Endothelial cell of umbilical vein (primary cell): ENCODE measurements around the gene OAS3. TPM values are rescaled to one million over a fixed set of nuclear protein-coding genes. Genes with fewer than 3 reads are reported as not detected.

Source experiments
- BruUV-seq: library from RNA; stranded (reverse); fragments of 400-500 nt; replicated peaks from 2 replicates; lab custom pipeline; 2021; lab: Mats Ljungman, UMichigan
- CTCF ChIA-PET: fragments of 300-600, 350-600 bp; sonication (Branson Sonifier 250); formaldehyde crosslinking; loops from one replicate; lab custom pipeline; 2021; ENCODE audit warnings: antibody characterized with exemption, inconsistent platforms; lab: Charles Lee
- POLR2A ChIA-PET: fragments of 300-600, 350-600 bp; sonication (Branson Sonifier 250); formaldehyde crosslinking; loops from one replicate; lab custom pipeline; 2021; ENCODE audit warnings: antibody characterized with exemption, inconsistent platforms; lab: Charles Lee
- DNase-seq: peaks from one replicate; pipeline ENCODE4 v3.0.0-alpha.2; 2011; ENCODE audit warnings: low read depth, low spot score
- FAIRE-seq: peaks from 2 replicates; lab custom pipeline; 2011; peaks lifted over from hg19 to GRCh38; lab: Jason Lieb, UNC
- H2AFZ ChIP-seq: 2 replicates; pipeline ENCODE4 v1.6.0; 2012; ENCODE audit warnings: low read depth, low read length, control low read depth, inconsistent platforms
- H3K27ac ChIP-seq: 2 replicates; pipeline ENCODE4 v1.5.1; 2011; ENCODE audit warnings: low read depth, mild to moderate bottlenecking, control low read depth, low read length, moderate library complexity; ENCODE audit not compliant: insufficient read depth
- H3K27me3 ChIP-seq, 2 experiments: 2 replicates each; pipeline versions ENCODE4 v1.6.0 to v1.6.1; 2011; ENCODE audit warnings: low read length in 2 of 2, mixed read lengths in 1 of 2; ENCODE audit not compliant: control insufficient read depth in 2 of 2, insufficient read depth in 2 of 2
- H3K36me3 ChIP-seq, 2 experiments: 2 replicates in 1 of 2; 3 replicates in 1 of 2; pipeline ENCODE4 v1.5.1; 2011; ENCODE audit warnings: low read length in 2 of 2, mild to moderate bottlenecking in 1 of 2, moderate library complexity in 1 of 2; ENCODE audit not compliant: control insufficient read depth in 2 of 2, insufficient read depth in 2 of 2; ENCODE audit errors: extremely low read depth in 1 of 2
- H3K4me1 ChIP-seq: 3 replicates; pipeline ENCODE4 v1.5.1; 2011; ENCODE audit warnings: mild to moderate bottlenecking, low read length; ENCODE audit not compliant: control insufficient read depth, insufficient read depth; ENCODE audit errors: extremely low read depth
- H3K4me2 ChIP-seq: 2 replicates; pipeline ENCODE4 v1.6.1; 2011; ENCODE audit warnings: low read length, control low read depth, mixed read lengths; ENCODE audit not compliant: insufficient read depth
- H3K4me3 ChIP-seq, 3 experiments: fragments of 200-600 bp in 1 of 3; sonication (generic), shearing (Covaris generic) in 1 of 3; replicated peaks in 1 of 3; 2 replicates each; pipeline ENCODE4 v1.5.1; 2011 to 2016; ENCODE audit warnings: control low read depth in 3 of 3, low read length in 3 of 3, mild to moderate bottlenecking in 2 of 3, inconsistent platforms in 1 of 3, low read depth in 1 of 3, moderate library complexity in 1 of 3; ENCODE audit not compliant: insufficient read depth in 1 of 3
- H3K79me2 ChIP-seq: 2 replicates; pipeline ENCODE4 v1.6.0; 2012; ENCODE audit warnings: low read length, inconsistent platforms; ENCODE audit not compliant: control insufficient read depth, insufficient read depth
- H3K9ac ChIP-seq: replicated peaks from 2 replicates; pipeline ENCODE3; 2011; ENCODE audit warnings: low read length, control low read depth; ENCODE audit not compliant: insufficient read depth; ENCODE audit errors: extremely low read depth
- H3K9me1 ChIP-seq: replicated peaks from 3 replicates; pipeline ENCODE4 v1.6.0; 2011; ENCODE audit warnings: mild to moderate bottlenecking, low read length; ENCODE audit not compliant: control insufficient read depth, insufficient read depth; ENCODE audit errors: extremely low read depth
- H3K9me3 ChIP-seq: replicated peaks from 2 replicates; pipeline ENCODE4 v1.5.1; 2012; ENCODE audit warnings: low read length, inconsistent platforms; ENCODE audit not compliant: control insufficient read depth, insufficient read depth
- H4K20me1 ChIP-seq: replicated peaks from 2 replicates; pipeline ENCODE3; 2011; ENCODE audit warnings: mild to moderate bottlenecking, low read length; ENCODE audit not compliant: control insufficient read depth, insufficient read depth; ENCODE audit errors: extremely low read depth
- EZH2 ChIP-seq: IDR thresholded peaks from 2 replicates; pipeline ENCODE4 v1.6.1; 2012; ENCODE audit warnings: borderline replicate concordance, low read depth, mild to moderate bottlenecking, moderate library complexity, low read length, inconsistent platforms; ENCODE audit not compliant: severe bottlenecking
- FOS ChIP-seq: IDR thresholded peaks from 2 replicates; pipeline ENCODE4 v1.6.1; 2011; ENCODE audit warnings: mild to moderate bottlenecking, low read length, moderate library complexity, borderline replicate concordance; ENCODE audit not compliant: insufficient read depth
- GATA2 ChIP-seq: IDR thresholded peaks from 2 replicates; pipeline ENCODE4 v1.7.0; 2011; ENCODE audit warnings: low read depth, mild to moderate bottlenecking, moderate library complexity, mixed read lengths, low read length; ENCODE audit not compliant: insufficient read length, insufficient read depth
- JUN ChIP-seq: IDR thresholded peaks from 2 replicates; pipeline ENCODE4 v1.6.1; 2011; ENCODE audit warnings: borderline replicate concordance, low read depth; ENCODE audit not compliant: insufficient read length, insufficient read depth
- MAX ChIP-seq: IDR thresholded peaks from 2 replicates; pipeline ENCODE4 v1.6.1; 2011; ENCODE audit not compliant: insufficient read depth, insufficient read length
- MYC ChIP-seq: IDR thresholded peaks from one replicate; pipeline ENCODE4 v1.6.1; 2011; ENCODE audit warnings: mild to moderate bottlenecking, low read depth, low read length
- POLR2A ChIP-seq: IDR thresholded peaks from 2 replicates; pipeline ENCODE4 v1.6.1; 2012; ENCODE audit warnings: low read depth, mild to moderate bottlenecking, control low read depth, low read length
- POLR2AphosphoS5 ChIP-seq: IDR thresholded peaks from 2 replicates; pipeline ENCODE4 v1.6.1; 2012; ENCODE audit warnings: low read depth, mild to moderate bottlenecking, control low read depth, low read length, moderate library complexity; ENCODE audit not compliant: insufficient read depth
- dilution Hi-C: fragments of 300-500 bp; cut with MboI; formaldehyde crosslinking; loops from one replicate; pipeline ENCODE4 v1.15.0; 2019; ENCODE audit warnings: low sequenced_read_pairs; ENCODE audit not compliant: extremely low pct_ligation_motif_present
- intact Hi-C: fragments of 100-400 bp; cut with micrococcal nuclease; formaldehyde crosslinking; loops from one replicate; pipeline ENCODE4 v1.10.0; 2022
- polyA plus RNA-seq, 4 experiments: library from polyadenylated mRNA; depleted of rRNA in 3 of 4; stranded (reverse) in 3 of 4; unstranded in 1 of 4; fragments of >200 nt; gene quantifications; 2 replicates each; pipeline versions ENCODE4 v1.2.1 to v1.2.3, GENCODE V29; 2011 to 2012; ENCODE audit warnings: missing spikeins in 1 of 4
- total RNA-seq: library from RNA; stranded (reverse); gene quantifications from 2 replicates; pipeline ENCODE4 v1.2.3, GENCODE V29; 2021
- TF ChIP-seq, protein P1 (sequence below), 2 donors: IDR thresholded peaks; 1 replicate in 1 of 2; 2 replicates in 1 of 2; pipeline ENCODE4 v1.5.1; 2011; ENCODE audit warnings: low read length in 2 of 2, mild to moderate bottlenecking in 2 of 2, moderate library complexity in 2 of 2, control low read depth in 1 of 2, inconsistent platforms in 1 of 2, low read depth in 1 of 2; ENCODE audit not compliant: insufficient read depth in 1 of 2; ENCODE audit errors: extremely low read depth in 1 of 2

The OAS3 gene
- total and polyA plus RNA-seq, 2 donors (not counting 3 experiments of a cell fraction or from before 2014, with no cell fraction given), result 13.1 to 19.8 TPM

DNA sequence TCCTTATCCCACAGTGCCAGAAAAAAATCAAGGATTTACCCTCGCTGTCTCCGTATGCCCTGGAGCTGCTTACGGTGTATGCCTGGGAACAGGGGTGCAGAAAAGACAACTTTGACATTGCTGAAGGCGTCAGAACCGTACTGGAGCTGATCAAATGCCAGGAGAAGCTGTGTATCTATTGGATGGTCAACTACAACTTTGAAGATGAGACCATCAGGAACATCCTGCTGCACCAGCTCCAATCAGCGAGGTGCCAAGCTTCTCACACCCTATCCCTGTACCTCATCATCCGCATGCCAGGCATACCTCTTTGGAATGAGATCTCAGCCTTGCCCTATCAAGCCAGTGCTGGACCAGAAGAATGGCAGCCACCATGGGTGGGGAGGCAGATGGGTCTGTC lies 59.2 kb downstream of the OAS3 start:
- Histone ChIP-seq H4K20me1 (no peaks in the 10 kb centered on the region), H3K4me2 (no peak overlapping the region), H3K9me3 (no peaks in the 10 kb centered on the region), H3K9ac (no peak overlapping the region), H2AFZ (no peak overlapping the region), H3K36me3 (no peaks in the 10 kb centered on the region), H3K27ac (no peak overlapping the region), H3K9me1 (no peaks in the 10 kb centered on the region), H3K4me1 (no peaks in the 10 kb centered on the region), H3K4me3 (no peak overlapping the region), H3K79me2 (no peaks in the 10 kb centered on the region), H3K27me3 (no peaks in the 10 kb centered on the region)
- no TSS peak for BruUV-seq
- TF ChIP-seq, protein P1, sequence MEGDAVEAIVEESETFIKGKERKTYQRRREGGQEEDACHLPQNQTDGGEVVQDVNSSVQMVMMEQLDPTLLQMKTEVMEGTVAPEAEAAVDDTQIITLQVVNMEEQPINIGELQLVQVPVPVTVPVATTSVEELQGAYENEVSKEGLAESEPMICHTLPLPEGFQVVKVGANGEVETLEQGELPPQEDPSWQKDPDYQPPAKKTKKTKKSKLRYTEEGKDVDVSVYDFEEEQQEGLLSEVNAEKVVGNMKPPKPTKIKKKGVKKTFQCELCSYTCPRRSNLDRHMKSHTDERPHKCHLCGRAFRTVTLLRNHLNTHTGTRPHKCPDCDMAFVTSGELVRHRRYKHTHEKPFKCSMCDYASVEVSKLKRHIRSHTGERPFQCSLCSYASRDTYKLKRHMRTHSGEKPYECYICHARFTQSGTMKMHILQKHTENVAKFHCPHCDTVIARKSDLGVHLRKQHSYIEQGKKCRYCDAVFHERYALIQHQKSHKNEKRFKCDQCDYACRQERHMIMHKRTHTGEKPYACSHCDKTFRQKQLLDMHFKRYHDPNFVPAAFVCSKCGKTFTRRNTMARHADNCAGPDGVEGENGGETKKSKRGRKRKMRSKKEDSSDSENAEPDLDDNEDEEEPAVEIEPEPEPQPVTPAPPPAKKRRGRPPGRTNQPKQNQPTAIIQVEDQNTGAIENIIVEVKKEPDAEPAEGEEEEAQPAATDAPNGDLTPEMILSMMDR (IDR thresholded peaks at IDR 0.05; ENCODE audit: extremely low read depth in 1 of 2, insufficient read depth in 1 of 2, low read depth in 1 of 2, low read length in 2 of 2), result no peak
- TF ChIP-seq EZH2, result no peak
- no peak for TF ChIP-seq MYC
- no peak for TF ChIP-seq POLR2AphosphoS5
- no peak for TF ChIP-seq JUN
- no peak for TF ChIP-seq POLR2A
- no peak for TF ChIP-seq FOS
- no peak for TF ChIP-seq GATA2
- no peak for TF ChIP-seq MAX
- CTCF ChIA-PET, result interaction anchor here (0.9 to 1.7 kb wide), 2 partner anchors 24 to 33 kb away, joined by 3 to 4 read pairs; no protein-coding TSS in a partner anchor
- no peak for DNase-seq
- dilution Hi-C loops (no loop called here), intact Hi-C loops (no loop called here)
- FAIRE-seq, result no peak
- POLR2A ChIA-PET, result no interaction called here
